ENCODE data around the gene YBX3. TPM values are rescaled to one million over a fixed set of nuclear protein-coding genes. Genes with fewer than 3 reads are reported as not detected.

YBX3 gene
- total and polyA plus RNA-seq, 2 of the 13 experiments (the other 11 are each of a cell fraction or from before 2014, with no cell fraction given), result 77.5 to 99.6 TPM

DNA sequence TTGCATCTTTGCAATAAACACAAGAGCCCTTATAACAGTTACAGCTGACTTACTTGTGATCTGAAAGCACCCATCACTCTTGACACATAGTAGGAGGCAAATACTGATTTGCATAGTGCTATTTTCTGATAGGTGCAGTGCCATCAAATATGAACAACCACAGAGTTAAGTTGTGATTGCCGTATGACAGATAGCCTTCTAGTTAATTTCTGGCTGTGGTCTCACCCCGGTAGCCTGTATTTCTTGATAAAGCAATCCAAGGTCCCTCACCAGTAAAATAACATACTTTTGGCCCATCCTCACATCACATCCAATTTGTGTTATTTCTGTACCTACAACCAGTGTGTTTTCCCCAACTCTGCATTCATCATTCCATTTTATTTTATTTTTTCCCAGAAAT lies 26.0 kb downstream of the YBX3 start (continued):
- TF ChIP-seq ZBTB8A (CRISPR knock-in tag; IDR thresholded peaks at IDR 0.05; ENCODE audit: borderline replicate concordance, low read depth) (no peak), KMT2A (CRISPR knock-in tag; IDR thresholded peaks at IDR 0.05) (no peak), RBAK (CRISPR knock-in tag; IDR thresholded peaks at IDR 0.05) (no peak), ZNF343 (CRISPR knock-in tag; IDR thresholded peaks at IDR 0.05) (no peak), PPARG (CRISPR knock-in tag; conservative IDR thresholded peaks at IDR 0.05) (no peak)
- TF ChIP-seq, protein P1, sequence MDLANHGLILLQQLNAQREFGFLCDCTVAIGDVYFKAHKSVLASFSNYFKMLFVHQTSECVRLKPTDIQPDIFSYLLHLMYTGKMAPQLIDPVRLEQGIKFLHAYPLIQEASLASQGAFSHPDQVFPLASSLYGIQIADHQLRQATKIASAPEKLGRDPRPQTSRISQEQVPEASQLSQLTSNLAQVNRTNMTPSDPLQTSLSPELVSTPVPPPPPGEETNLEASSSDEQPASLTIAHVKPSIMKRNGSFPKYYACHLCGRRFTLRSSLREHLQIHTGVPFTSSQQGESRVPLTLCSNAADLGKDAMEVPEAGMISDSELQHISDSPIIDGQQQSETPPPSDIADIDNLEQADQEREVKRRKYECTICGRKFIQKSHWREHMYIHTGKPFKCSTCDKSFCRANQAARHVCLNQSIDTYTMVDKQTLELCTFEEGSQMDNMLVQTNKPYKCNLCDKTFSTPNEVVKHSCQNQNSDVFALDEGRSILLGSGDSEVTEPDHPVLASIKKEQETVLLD (CRISPR knock-in tag; IDR thresholded peaks at IDR 0.05; ENCODE audit: low read depth), result no peak

DNA sequence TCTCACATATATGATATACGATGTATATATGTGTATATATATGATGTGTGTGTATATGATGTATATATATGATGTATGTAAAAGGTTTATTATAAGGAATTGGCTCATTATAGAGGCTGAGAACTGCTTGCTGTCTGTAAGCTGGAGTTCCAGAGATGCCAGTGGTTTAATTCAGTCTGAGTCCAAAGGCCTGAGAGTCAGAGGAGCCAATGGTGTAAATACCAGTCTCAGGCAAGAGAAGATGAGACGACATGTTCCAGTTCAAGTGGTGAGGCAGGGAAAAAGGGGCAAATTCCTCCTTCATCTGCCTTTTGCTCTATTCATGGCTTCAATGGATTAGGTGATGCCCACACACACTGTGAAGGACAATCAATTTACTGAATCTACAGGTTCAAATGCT lies 32.2 kb downstream of the YBX3 start:
- intact Hi-C loops (cut with micrococcal nuclease; ENCODE audit: unreplicated experiment), result no loop called here
- no peak overlapping the region for H3K27ac ChIP-seq (ENCODE audit: extremely low read length, insufficient read depth, low read length)
- no peaks in the 10 kb centered on the region for H3K36me3 ChIP-seq (replicated peaks in 1 of 2; ENCODE audit: control insufficient read depth in 1 of 2, insufficient read depth in 2 of 2, low read length in 2 of 2)
- no peak overlapping the region for H3K9ac ChIP-seq (ENCODE audit: insufficient read depth, low read depth, low read length)
- H3K27me3 ChIP-seq (ENCODE audit: control insufficient read depth in 1 of 2, insufficient read depth in 2 of 2, low read length in 2 of 2), result no peaks in the 10 kb centered on the region
- FAIRE-seq (no peak), DNase-seq (ENCODE audit: low spot score) (no peak), ATAC-seq (no peak)
- no peaks in the 10 kb centered on the region for H3K4me1 ChIP-seq (ENCODE audit: insufficient read depth, low read length)
- H3K9me3 ChIP-seq (ENCODE audit: low read length), result no peaks in the 10 kb centered on the region
- H3K4me2 ChIP-seq (ENCODE audit: low read depth, low read length), result no peak overlapping the region
- no peak overlapping the region for H2AFZ ChIP-seq (ENCODE audit: low read length)
- no peaks in the 10 kb centered on the region for H4K20me1 ChIP-seq (ENCODE audit: insufficient read depth, low read length)
- no peak overlapping the region for H3K4me3 ChIP-seq (replicated peaks in 1 of 3; ENCODE audit: insufficient read depth in 1 of 3, low read depth in 2 of 3, low read length in 3 of 3)
- WGBS (ENCODE audit: low lambda C conversion rate), result 58% methylated on average over 2 of the region's 2 CpGs
- ChIA-PET POLR2A (no interaction called here), CTCF (ENCODE audit: low intra/inter-chr PET ratio, low total read pairs) (no interaction called here)
- H3K79me2 ChIP-seq (ENCODE audit: insufficient read depth, low read length), result no peaks in the 10 kb centered on the region
- no TSS peak for BruUV-seq (replicated peaks)
- in situ Hi-C loops (cut with HindIII; ENCODE audit: extremely low pct_ligation_motif_present, low pct_unique_long_range_greater_than_20kb), result no loop called here
- TF ChIP-seq, protein P2, sequence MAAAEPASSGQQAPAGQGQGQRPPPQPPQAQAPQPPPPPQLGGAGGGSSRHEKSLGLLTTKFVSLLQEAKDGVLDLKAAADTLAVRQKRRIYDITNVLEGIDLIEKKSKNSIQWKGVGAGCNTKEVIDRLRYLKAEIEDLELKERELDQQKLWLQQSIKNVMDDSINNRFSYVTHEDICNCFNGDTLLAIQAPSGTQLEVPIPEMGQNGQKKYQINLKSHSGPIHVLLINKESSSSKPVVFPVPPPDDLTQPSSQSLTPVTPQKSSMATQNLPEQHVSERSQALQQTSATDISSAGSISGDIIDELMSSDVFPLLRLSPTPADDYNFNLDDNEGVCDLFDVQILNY (CRISPR knock-in tag; conservative IDR thresholded peaks at IDR 0.05), result no peak
- TF ChIP-seq PAWR (CRISPR knock-in tag; IDR thresholded peaks at IDR 0.05; ENCODE audit: borderline replicate concordance) (no peak), MLLT10 (CRISPR knock-in tag; IDR thresholded peaks at IDR 0.05) (no peak), MED1 (CRISPR knock-in tag; IDR thresholded peaks at IDR 0.05) (no peak), ZNF350 (CRISPR knock-in tag; IDR thresholded peaks at IDR 0.05; ENCODE audit: borderline replicate concordance, low read depth) (no peak), ZNF839 (CRISPR knock-in tag; IDR thresholded peaks at IDR 0.05; ENCODE audit: borderline replicate concordance) (no peak)
- TF ChIP-seq, protein P3, sequence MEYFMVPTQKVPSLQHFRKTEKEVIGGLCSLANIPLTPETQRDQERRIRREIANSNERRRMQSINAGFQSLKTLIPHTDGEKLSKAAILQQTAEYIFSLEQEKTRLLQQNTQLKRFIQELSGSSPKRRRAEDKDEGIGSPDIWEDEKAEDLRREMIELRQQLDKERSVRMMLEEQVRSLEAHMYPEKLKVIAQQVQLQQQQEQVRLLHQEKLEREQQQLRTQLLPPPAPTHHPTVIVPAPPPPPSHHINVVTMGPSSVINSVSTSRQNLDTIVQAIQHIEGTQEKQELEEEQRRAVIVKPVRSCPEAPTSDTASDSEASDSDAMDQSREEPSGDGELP (IDR thresholded peaks at IDR 0.05; ENCODE audit: borderline replicate concordance, low read depth), result no peak

All from HepG2 (cell line).